GM19238 (cell line): ENCODE measurements around the gene ANXA3.
A peak's percentile ranks its signal among the peaks of the same experiment; 100 is the strongest.
"Not testable (repeated sequence)": the region's sequence is repeated elsewhere in the genome, so short reads cannot be mapped to it uniquely, and the experiment has no call there.

Experiments used
- DNase-seq: peaks from one replicate; pipeline ENCODE4 v3.0.0; 2011; ENCODE audit warnings: low spot score; ENCODE audit not compliant: insufficient read length

The ANXA3 gene, protein sequence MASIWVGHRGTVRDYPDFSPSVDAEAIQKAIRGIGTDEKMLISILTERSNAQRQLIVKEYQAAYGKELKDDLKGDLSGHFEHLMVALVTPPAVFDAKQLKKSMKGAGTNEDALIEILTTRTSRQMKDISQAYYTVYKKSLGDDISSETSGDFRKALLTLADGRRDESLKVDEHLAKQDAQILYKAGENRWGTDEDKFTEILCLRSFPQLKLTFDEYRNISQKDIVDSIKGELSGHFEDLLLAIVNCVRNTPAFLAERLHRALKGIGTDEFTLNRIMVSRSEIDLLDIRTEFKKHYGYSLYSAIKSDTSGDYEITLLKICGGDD

DNA sequence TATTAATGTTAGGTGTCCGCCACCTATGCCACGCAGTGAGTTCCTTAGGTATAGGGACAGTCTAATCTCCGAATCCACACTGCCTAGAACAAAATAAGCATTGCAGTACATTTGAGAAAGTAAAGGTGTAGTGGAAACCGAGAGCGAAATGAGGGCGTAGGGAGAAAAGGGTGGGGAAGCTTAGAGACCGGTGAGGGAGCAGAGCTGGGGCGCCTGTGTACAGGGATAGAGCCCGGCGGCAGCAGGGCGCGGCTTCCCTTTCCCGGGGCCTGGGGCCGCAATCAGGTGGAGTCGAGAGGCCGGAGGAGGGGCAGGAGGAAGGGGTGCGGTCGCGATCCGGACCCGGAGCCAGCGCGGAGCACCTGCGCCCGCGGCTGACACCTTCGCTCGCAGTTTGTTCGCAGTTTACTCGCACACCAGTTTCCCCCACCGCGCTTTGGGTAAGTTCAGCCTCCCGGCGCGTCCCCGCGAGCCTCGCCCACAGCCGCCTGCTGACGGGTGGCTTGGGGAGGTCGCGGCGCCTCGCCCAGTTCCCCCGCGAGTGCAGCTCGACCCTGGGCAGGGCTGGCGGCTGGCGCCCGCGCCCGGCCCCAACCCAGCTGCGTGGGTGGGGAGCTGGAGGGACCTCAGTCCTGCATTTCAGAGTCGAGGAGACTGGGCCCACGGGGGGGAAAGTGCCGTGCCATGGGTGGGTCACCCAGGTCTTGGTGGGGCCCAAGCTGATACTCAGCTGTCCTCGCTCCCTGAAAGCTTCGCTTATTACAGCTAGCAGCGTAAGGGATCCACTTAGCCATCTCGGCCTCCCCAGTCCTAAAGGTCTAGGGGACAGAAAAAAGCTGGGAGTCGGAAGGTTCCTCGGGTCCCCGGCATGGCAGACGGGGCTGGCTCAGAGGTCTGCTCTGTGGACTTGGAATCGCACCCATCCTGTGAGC lies at the start of gene ANXA3:
TSS of gene ANXA3 (plus strand) at position 351 of the 932 bp plus-strand sequence. CDS start 2,704 bp downstream, outside the sequence.
- DNase-seq, result peak; percentile 28

DNA sequence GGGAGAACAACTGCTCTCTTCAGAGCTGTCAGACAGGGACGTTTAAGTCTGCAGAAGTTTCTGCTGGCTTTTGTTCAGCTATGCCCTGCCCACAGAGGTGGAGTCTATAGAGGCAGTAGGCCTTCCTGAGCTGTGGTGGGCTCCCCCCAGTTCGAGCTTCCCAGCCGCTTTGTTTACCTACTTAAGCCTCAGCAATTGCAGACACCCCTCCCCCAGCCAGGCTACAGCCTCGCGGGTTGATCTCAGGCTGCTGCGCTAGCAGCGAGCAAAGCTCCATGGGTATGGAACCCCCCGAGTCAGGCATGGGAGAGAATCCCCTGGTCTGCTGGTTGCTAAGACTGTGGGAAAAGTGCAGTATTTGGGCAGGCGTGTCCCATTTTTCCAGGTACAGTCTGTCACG lies 45.3 kb upstream of the ANXA3 start:
- not testable (repeated sequence) for DNase-seq

DNA sequence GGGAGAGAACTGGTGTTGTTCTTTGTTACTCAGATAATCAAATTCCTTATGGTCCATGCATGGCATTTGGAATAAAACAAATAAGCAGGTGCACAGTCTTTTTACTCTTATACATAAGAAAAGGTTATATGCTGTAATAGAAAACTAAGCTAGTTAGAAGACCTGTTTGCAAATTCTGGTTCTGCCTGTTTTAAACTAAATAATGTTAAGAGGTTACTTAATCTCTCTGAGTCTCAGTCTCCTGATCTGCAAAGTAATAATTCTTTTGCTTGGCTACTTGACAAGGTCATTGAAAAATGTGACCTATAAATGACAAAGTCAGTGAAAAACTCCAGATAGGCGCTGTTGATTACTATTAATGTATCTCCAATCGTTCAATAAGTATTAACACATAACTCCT lies 42.5 kb upstream of the ANXA3 start:
- DNase-seq, result no peak

DNA sequence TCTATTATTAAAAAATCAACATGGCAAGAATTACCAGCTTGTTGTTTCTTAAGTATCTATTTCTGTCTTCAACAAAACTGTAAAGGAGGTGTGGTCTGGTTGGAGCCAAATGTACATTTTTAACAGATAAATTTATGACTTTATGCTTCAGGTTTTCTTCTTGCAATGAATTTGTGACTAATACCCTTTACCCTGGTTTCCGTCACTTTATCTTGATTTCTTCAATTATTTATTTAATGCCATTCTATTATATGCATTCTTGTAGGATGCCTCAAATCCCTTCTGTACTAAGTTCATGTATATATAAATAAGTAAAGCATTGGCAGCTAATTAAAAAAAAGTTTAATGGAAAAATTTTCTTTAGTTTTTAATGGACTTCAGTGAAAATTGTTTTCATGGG lies 41.5 kb upstream of the ANXA3 start:
- DNase-seq, result no peak

DNA sequence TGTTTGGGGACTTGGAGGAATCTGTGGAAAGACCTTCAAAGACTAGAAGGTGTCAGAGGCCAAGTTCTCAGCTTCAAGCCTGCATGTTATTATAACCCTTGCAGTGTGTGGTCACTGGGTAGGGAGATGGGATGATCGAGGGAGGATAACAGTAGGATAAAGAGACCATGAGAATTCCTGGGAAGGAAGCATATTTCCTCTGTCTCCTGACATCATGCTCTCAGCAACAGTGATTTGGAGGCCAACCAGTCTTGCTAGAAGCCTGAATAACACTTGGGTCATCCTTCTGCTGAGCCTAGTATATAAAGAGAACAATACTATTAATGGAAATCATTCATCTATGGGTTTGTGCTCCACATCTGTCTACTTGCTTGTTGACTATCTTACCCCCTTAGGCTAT lies 40.9 kb upstream of the ANXA3 start:
- DNase-seq, result no peak

DNA sequence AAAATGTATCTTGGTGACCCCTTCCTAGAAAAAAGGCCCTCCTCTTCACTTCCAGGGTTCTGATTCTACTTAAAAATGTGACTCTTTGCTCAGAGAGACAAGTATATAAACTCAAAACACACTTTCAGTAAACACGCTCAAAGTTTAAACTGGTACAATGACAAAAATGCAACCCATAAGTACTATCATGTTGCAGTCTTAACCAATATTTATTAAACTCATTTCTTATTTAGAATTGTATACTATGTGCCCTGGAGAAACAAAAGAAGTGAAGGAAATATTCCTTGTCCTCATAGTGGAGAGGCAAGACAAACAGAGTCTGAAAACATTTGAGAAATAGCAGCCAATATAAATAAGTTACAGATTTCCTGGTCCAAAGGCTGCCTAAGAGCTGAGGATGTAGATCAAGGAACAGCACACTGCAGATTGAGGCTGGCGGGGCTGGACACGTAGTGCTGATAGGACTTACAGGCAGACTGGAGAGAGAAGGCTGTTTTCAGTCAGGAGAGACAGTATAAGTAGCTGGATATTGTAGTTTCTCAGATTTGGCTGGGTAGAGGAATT lies 39.1 kb upstream of the ANXA3 start:
- DNase-seq, result no peak

DNA sequence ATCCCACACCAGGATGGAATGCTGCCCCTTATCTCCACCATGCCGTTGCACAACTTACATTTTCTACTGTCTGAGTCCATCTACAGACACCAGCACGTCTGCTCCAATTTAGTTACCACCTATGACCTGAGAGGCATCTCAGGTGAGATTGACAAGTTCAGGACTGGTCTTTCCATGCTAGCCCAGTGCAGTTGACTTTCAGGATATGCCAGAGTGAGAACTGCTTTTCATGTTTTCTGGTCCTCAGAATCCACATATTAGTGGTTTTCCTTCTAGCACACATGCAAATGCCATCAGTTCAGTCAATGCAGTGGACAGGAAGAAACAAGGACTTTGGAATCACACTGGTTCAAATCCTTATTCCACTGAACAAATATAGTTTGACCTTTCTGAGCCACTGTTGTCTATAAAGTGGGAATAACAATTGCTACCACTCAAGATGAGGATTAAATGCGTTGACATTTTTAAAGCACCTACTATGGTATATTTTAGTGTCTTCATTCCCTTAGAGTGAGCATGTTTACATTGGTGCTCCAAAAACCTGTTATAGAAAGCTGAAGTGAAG lies 38.1 kb upstream of the ANXA3 start:
- DNase-seq, result no peak

DNA sequence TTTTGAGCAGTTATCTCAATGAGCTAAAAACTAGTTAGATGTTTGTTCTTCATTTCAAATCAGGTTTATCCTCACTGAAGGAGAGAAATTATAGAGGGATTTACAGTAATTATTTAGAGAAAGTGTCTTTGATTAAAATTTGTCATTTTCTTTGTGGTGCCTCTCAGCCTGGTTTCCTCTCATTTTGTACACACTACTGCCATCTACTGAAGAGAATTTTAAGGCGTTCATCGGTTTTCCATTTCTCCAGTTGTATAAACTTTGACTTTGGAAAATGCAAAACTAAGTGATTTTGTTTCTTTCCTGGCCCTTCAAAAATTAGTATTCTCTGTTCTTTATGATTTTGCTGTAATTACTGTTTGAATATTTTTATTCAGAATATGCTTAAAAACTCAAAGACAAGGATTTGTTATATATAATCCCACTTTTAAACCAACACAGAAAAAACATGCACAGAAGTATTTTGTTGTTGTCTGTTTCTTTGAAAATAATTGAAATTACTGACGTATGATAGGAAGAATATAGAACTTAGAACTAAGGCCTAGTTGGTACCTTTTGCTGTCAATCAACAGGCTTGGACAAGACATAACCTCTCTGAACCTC lies 34.4 kb upstream of the ANXA3 start:
- no peak for DNase-seq

DNA sequence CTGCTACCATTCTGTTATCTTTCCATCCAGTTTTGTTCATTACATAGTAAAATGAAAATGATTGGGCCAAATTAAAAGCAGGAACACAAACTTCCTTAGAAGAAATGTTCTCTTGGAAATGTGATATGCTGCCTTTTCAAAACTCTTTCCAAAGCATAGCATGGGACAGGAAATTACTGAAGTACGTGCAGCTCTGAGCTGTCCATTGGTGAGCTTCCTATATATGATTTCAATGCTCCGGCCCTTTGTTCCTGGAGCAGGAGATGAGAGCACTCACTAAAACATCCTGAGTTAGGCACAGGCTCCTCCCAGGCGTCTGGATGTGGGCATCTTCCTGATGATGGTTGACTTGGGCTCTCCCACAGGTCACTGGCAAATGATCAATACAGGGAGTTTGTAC lies 33.0 kb upstream of the ANXA3 start:
- no peak for DNase-seq

DNA sequence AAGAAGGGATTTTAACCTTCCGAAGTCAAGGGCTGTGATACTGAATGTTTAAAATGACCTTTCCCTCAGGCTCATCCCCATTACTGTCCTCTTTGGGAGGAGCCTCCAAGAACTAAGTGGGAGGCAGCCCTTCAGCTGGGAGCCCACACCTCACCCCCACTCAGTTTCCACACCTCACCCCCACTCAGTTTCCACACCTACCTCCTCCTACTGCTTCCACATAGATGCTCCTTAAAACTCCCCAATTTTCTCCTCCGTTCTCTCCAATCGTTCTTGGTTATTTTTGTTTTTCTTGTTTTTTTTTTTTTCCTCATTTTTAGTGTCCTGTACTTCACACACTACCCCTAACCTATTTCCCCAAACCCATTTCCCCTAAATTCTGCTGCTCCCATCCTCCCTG lies 31.6 kb upstream of the ANXA3 start:
- DNase-seq, result no peak

DNA sequence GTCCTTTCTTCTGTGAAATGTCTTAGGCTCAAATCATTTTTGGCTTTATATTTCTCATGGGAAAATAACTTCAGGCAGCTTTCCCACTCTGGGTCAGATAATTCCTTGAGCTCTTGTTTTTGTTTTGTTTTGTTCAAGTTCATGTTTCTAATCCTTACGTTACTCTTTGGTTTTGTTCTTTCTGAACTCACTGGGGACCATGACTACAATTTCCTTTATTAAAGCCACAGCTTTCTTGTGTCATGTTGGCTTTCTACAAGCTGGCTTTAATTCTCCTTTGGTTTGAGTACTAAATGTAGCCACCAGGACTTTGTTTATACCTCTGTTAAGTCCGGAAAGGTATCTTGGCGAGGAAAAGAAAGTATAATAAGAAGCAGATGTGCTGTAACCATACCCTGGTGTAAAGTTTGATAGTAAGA lies 30.8 kb upstream of the ANXA3 start:
- no peak for DNase-seq

DNA sequence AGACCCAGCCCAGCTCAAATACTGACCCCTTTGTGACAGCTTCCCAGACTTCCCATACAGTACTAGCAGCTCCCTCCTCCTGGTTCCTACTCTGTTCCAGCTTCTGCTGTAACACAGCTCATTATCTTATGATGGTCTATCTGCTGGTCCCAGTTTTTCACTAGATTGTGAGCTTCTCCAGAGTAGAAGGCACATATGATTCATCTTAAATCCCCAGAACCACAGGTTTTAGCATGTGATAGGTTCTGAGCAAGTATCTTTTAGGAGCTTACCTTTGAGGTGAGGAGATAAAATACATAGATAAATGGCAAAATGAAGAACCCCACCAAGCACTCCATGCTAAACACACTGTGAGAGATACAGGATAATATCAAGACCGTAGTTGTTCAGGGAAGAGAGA lies 27.6 kb upstream of the ANXA3 start:
- no peak for DNase-seq

DNA sequence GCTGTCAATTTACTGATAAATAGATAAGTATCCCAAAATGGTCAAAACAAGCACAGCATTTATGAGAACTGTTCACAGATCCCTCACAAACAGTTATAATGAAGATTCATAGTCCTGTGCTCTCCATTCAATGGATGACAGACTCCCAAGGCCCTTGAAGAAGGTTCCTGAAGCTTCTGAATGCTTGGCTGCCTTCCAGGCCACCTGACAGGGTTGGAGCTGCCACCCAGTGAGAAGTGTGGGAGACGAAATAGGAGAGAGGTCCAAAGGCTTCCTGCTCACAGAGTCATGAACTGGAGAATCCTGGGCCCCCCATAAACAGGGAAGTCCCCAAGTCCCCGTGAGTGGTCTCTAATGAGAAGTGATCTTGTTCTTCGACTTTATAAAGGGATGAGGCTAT lies 26.0 kb upstream of the ANXA3 start:
- no peak for DNase-seq

DNA sequence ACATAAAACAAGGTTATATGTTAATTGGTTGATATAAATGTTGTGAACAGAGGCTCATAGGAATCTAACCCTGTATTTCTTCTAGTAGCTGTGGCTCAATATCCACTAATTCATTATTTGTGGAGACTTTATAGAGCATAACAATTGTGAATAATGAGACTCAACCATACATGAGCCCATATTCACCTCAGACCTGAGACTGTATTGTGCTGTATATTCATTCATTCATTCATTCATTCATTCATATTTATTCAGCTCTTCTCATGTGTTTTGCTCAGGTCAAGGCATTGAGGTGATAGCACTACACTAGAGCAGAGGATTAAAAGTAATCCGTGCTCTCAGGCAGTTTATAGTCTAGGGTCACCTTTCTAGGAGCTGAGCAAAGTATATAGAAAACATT lies 24.5 kb upstream of the ANXA3 start:
- DNase-seq, result no peak

DNA sequence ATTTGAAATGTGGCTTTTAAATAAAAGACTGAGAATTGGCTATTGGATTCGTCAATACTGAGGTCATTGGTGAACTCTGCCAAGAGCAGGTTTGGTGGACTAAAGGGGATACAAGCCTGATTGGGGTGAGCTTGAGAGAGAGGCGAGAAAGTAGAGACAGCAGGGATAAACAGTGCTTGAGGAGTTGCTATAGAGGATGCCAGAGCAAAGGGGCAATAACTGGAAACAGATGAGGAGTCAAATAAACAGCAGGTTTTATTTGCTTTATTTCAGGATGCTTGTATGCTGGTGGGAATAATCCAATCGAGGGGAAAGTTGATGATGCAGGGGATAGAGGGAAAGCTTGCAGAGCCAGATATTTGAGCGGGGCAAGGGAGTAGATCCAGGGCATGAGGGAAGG lies 24.0 kb upstream of the ANXA3 start:
- no peak for DNase-seq

DNA sequence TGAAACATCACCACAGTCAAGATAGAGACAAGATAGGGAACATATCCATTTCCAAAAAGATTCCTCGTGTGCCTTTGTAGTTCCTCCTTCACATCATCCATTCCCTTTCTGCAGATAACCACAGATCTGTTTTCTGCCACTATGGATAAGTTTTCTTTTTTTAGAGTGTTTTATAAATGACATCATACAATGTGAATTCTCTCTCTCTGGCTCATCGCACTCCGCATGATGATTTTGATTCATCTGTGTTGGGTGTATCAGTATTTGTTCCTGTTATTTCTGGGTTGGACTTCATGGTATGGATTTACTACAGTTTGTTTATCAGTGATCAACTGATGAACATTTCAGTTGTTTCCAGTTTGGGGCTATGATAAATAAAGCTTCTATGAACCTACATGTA lies 23.2 kb upstream of the ANXA3 start:
- no peak for DNase-seq

DNA sequence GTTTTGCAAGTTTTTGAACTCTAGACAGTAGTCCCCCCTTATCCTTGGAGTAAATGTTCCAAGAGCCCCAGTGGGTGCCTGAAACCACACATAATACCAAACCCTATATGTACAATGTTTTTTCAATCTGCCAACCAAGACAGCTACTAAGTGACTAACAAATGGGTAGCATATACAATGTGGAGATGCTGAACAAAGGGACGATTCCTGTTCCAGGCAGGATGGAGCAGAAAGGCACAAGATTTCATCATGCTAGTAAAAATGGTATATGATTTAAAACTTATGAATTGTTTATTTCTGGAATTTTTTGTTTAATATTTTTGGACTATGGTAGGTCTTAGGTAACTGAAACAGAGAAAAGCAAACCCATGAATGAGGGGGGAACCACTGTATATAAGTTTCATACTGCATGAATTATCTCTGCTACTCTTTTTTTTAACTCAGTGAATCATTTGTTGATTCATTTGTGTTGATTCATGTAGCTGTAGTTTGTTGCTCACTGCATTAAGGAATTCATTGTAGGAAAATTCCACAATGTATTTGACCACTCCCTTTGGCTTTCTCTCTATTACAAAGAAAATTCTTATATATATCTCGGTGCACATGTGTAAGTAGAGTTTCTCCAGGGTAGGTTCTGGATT lies 21.9 kb upstream of the ANXA3 start:
- DNase-seq, result no peak

DNA sequence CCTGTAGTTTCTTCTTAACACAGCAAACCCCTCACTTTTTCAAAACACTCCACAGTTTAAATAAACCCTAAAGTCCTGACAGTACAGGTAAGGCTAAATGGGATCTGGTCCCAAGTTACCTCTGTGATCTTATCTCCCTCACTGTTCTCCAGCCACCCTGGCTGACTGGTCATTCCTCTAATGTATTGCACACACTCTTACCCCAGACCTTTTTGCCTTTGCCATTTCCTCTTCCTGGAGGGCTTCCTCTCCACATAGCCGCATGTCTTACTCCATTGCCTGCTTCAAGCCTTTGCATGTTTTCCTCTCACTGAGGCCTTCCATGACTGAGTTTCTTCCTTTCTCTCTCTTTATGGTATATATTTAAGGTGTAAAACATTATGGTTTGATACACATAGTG lies 19.5 kb upstream of the ANXA3 start:
- DNase-seq, result no peak

DNA sequence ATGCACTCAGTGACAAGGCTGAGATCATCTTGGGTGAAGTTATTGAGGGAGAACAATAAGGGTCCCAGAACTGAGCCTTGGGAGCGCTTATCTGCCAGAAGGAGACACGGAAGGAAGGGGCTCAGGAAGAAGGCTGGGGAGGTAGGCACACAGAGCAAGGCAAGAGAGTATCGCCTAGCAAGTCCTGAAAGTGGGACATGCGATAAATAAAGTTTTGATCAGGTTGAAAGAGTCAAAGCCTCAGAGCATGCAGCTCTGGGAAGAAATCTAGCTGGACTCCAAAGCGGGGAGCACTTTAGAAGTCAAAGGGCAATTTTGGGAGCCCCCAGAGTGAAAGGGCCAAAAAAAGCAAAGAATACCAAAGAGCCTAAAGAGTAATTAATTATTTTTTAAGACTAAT lies 17.7 kb upstream of the ANXA3 start:
- no peak for DNase-seq

DNA sequence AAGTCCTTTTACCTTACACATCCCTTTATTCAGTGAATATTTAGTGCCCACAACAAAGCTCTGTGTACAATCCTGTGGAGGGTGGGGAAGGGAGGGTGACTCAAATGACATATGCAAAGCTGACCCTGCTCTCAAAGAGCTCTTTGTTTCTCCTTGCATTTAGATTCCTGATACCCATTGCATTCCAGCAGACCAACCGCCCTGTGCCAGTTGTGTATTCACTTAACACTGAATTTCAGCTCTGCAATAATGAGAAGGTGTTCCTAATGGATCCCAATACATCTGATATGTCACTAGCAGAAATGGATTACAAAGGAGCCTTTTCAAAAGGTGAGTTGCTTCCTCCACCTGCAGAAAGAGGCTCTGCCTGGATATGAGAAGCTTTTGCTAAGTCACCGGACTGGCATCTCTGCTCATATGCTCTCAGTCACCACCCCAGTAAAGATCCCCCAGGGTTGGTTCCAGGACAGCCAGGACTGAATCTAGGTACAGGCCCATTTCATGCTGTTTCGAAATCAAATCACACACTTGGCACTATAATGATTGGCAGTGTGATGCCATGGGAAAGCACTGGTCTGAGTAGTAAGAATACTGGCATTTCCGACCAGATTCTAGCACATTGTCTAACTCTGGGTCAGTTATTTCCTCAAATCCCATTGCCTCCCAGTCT lies 17.1 kb upstream of the ANXA3 start:
- DNase-seq, result no peak

DNA sequence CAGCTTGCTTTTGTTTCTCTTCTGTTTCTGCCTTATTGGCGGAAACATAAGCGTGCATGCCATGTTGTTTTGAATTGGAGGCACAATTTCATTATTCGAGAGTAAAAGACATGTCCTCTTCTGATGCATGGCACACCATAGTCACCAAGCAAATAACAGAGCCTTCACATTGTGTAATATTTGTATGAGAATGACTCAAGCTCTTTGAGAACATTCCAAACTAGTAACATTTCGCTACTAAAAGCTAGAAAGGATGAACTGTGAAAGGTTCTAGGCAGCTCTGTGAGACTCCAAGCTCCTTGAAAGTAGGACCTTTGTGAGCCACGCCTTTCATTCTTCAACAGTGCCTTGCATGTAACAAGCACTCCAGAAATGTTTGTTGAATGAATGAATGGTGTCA lies 9.2 kb upstream of the ANXA3 start:
- no peak for DNase-seq
